Spleen (tissue), 7 donors: Measurements from ENCODE around the gene COX6A1.

Experiments
- CTCF ChIP-seq, 11 experiments: fragments of 200-600 bp in 7 of 11; fragments of 450-650 bp in 4 of 11; sonication (generic) in 4 of 11; IDR thresholded peaks in 8 of 11; conservative IDR thresholded peaks in 3 of 11; 1 replicate in 7 of 11; 2 replicates in 4 of 11; pipeline versions ENCODE4 v1.4.0 to v1.8.0; 2016 to 2021; ENCODE audit warnings: antibody characterized with exemption in 11 of 11, inconsistent platforms in 4 of 11, mild to moderate bottlenecking in 1 of 11
- POLR2AphosphoS5 ChIP-seq, 3 donors: sonication (generic); formaldehyde crosslinking; IDR thresholded peaks; one replicate each; pipeline ENCODE4 v1.5.1; 2017; ENCODE audit warnings: antibody characterized with exemption in 3 of 3
- donor health status: DM: no; HTN: no; CAD: no; lungs with moderate emphysema.
- donor health status: DM: no; HTN: no; CAD: no.
- donor health status: DM: no; HTN: no; CAD: no.

- no peak for TF ChIP-seq POLR2AphosphoS5 (IDR thresholded peaks at IDR 0.05)
- TF ChIP-seq CTCF (IDR thresholded peaks at IDR 0.05 in 8 of 11, conservative IDR thresholded peaks at IDR 0.05 in 3 of 11), result no peak
These were observed 23.8 kb upstream of the COX6A1 start for GRCh38 chr12:120413901-120414695.
